Ovary (tissue), 9 donors: ENCODE measurements around the gene BBS5. TPM values are rescaled to one million over a fixed set of nuclear protein-coding genes. Genes with fewer than 3 reads are reported as not detected.

Experiments used
- DNase-seq, 5 donors: peaks; one replicate each; pipeline ENCODE4 v3.0.0-alpha.2; 2019 to 2020
- H3K27ac ChIP-seq, 2 donors: fragments of 200-600 bp; one replicate each; pipeline versions ENCODE4 v1.5.1 to v1.8.0; 2019 to 2022
- H3K27me3 ChIP-seq: fragments of 200-600 bp; one replicate; pipeline ENCODE4 v1.8.0; 2022
- H3K36me3 ChIP-seq: fragments of 200-600 bp; sonication (generic); one replicate; pipeline ENCODE4 v1.5.1; 2019
- H3K4me1 ChIP-seq: one replicate; pipeline ENCODE4 v1.8.1; 2013; ENCODE audit warnings: mild to moderate bottlenecking, moderate library complexity; ENCODE audit not compliant: insufficient read depth
- H3K4me3 ChIP-seq: fragments of 200-600 bp; sonication (generic); one replicate; pipeline ENCODE4 v1.5.1; 2017
- H3K9me3 ChIP-seq, 2 donors: fragments of 200-600 bp in 1 of 2; sonication (generic) in 1 of 2; one replicate each; pipeline versions ENCODE4 v1.5.1 to v1.8.1; 2013 to 2019; ENCODE audit warnings: mild to moderate bottlenecking in 1 of 2, moderate library complexity in 1 of 2
- EP300 ChIP-seq: sonication (generic); formaldehyde crosslinking; IDR thresholded peaks from one replicate; pipeline ENCODE4 v1.6.1; 2017; ENCODE audit warnings: antibody characterized with exemption
- POLR2A ChIP-seq: fragments of 450-650 bp; IDR thresholded peaks from one replicate; pipeline ENCODE4 v1.6.1; 2017; ENCODE audit warnings: antibody characterized with exemption, mild to moderate bottlenecking, moderate library complexity
- WGBS, 3 donors: extraction: QIAGEN DNeasy Blood & Tissue Kit in 1 of 3; methylation state at CpG; one replicate each; pipeline versions ENCODE4 v1.1.5 to v1.1.7; 2013 to 2017; 5-methylcytosine and 5-hydroxymethylcytosine counted together
- intact Hi-C, 4 donors: fragments of 100-400 bp; cut with DNase I; formaldehyde crosslinking; loops; one replicate each; pipeline versions ENCODE4 v1.11.0 to v1.15.1; 2022 to 2023
- polyA plus RNA-seq, 2 donors: library from polyadenylated mRNA; stranded (reverse); fragments of 200-250 nt in 1 of 2; fragments of 350-450 nt in 1 of 2; fragmentation: Illumina TruSeq in 1 of 2; extraction: RNeasy Lipid Tissue Mini Kit (QIAGEN cat#74804) in 1 of 2; gene quantifications; one replicate each; pipeline ENCODE4 v1.2.3, GENCODE V29; 2013 to 2014
- total RNA-seq, 7 donors: library from RNA; depleted of rRNA in 2 of 7; stranded (reverse); fragments of >200 nt in 2 of 7; fragmentation: NEBNext Ultra II Directional in 3 of 7; extraction: Animal tissue kit (Norgen Biotek cat#: 25700) in 3 of 7; gene quantifications; one replicate each; pipeline versions ENCODE4 v1.1.0 to v1.2.4, GENCODE V29; 2016 to 2023
- TF ChIP-seq, protein P1 (sequence below), 3 donors: fragments of 450-650 bp in 2 of 3; fragments of 200-600 bp in 1 of 3; IDR thresholded peaks; one replicate each; pipeline versions ENCODE4 v1.5.1 to v1.8.0; 2016 to 2022; ENCODE audit warnings: antibody characterized with exemption in 3 of 3, mild to moderate bottlenecking in 1 of 3
- donor health status: DM: no; HTN: no; CAD: no; lungs with moderate emphysema.
- donor health status: DM: no; HTN: no; CAD: no.
- donor health status: Bipolar disorder and iron deficiency.
- donor health status: DM: yes; HTN: yes; CAD: no.
- donor health status: DM: no; HTN: no; CAD: no.
- donor health status: DM: yes; HTN: yes; CAD: no.

BBS5 gene
- total and polyA plus RNA-seq, 9 donors, result 7.4 to 17.2 (median 11.8) TPM

DNA sequence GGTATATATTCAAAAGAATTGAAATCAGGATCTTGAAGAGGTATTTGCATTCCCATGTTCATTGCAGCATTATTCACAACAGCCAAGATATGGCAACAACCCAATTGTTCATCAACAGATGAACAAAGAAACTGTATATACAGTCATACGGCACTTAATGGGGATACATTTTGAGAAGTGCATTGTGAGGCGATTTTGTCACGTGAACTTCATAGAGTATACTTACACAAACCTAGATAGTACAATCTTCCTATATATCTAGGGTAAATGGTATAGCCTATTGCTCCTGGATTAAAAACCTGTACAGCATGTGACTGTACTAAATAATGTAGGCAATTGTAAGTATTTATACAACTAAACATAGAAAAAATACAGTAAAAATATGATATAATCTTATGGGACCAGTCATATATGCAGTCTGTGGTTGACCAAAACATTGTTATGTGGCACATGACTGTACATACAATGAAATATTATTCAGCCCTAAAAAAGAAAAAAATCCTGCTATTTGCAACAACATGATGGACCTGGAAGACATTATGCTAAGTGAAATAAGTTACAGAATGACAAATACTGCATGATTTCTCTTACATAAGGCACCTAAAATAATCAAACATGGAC lies 9.2 kb upstream of the BBS5 start:
- TF ChIP-seq, protein P1, sequence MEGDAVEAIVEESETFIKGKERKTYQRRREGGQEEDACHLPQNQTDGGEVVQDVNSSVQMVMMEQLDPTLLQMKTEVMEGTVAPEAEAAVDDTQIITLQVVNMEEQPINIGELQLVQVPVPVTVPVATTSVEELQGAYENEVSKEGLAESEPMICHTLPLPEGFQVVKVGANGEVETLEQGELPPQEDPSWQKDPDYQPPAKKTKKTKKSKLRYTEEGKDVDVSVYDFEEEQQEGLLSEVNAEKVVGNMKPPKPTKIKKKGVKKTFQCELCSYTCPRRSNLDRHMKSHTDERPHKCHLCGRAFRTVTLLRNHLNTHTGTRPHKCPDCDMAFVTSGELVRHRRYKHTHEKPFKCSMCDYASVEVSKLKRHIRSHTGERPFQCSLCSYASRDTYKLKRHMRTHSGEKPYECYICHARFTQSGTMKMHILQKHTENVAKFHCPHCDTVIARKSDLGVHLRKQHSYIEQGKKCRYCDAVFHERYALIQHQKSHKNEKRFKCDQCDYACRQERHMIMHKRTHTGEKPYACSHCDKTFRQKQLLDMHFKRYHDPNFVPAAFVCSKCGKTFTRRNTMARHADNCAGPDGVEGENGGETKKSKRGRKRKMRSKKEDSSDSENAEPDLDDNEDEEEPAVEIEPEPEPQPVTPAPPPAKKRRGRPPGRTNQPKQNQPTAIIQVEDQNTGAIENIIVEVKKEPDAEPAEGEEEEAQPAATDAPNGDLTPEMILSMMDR (IDR thresholded peaks at IDR 0.05), result no peak
- TF ChIP-seq EP300 (no peak), POLR2A (no peak)
- Histone ChIP-seq H3K27me3 (no peaks in the 10 kb centered on the region), H3K27ac (no peak overlapping the region), H3K4me1 (no peaks in the 10 kb centered on the region), H3K36me3 (no peaks in the 10 kb centered on the region), H3K4me3 (no peak overlapping the region), H3K9me3 (no peaks in the 10 kb centered on the region)
- 81 to 86% (median 83%) methylated on average over 3 of the region's 3 CpGs for WGBS, 3 donors
- intact Hi-C loops, result no loop called here
- DNase-seq, result no peak

DNA sequence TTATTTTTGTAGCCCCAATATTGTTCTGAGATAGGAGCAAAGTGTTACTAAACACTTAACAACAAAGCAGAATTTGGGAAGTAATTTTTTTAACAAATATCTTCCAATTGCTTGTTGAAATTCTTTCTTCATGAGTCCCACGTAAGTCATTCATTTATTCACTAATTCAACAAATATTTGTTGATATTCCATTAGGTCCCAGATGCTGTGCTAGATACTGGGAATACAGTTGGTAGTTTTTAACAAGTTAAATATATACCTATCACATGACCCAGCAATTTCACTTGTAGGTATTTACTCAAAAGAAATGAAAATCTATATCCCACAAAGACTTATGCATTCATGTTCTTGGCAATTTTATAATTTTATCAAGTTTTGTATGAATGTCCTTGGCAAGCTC lies 7.0 kb upstream of the BBS5 start:
- H3K27ac ChIP-seq, result no peak overlapping the region
- no peak for TF ChIP-seq POLR2A
- no peak for TF ChIP-seq EP300
- TF ChIP-seq, protein P1 (IDR thresholded peaks at IDR 0.05), result no peak

DNA sequence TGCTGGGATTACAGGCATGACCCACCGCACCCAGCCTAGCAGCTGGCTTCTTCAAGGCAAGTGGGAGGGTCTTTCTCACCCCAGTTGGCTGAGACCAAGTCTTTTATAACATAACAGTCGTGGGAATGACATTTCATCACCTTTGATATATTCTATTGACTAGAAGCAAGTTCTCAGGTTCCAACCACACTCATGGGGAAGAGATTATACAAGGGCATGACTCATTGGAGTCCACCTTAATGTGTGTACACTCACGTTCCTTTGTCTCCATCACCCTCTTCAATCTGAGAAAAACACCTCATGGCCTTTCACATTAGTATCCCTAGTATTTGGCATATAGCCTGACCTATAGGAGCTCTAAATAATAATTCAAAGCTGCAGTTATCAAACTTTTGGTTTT lies 2.8 kb upstream of the BBS5 start:
- WGBS, 3 donors, result 68 to 83% (median 75%) methylated on average over 3 of the region's 3 CpGs
- Histone ChIP-seq H3K9me3 (no peaks in the 10 kb centered on the region), H3K27ac (no peak overlapping the region), H3K36me3 (no peaks in the 10 kb centered on the region), H3K4me1 (no peaks in the 10 kb centered on the region), H3K4me3 (no peak overlapping the region), H3K27me3 (no peaks in the 10 kb centered on the region)
- DNase-seq, result no peak
- TF ChIP-seq POLR2A, result no peak
- TF ChIP-seq EP300, result no peak
- TF ChIP-seq, protein P1 (IDR thresholded peaks at IDR 0.05), result no peak
- intact Hi-C loops, result no loop called here

More for the DNA sequence above, 7.0 kb upstream of the BBS5 start:
- DNase-seq, result no peak
- H3K4me3 ChIP-seq, result no peak overlapping the region
- no peaks in the 10 kb centered on the region for H3K36me3 ChIP-seq
- H3K4me1 ChIP-seq, result no peaks in the 10 kb centered on the region
- H3K27me3 ChIP-seq, result no peaks in the 10 kb centered on the region
- H3K9me3 ChIP-seq, result no peaks in the 10 kb centered on the region
- 42 to 64% (median 47%) methylated on average over 1 of the region's 1 CpG for WGBS, 3 donors
- intact Hi-C loops, result no loop called here

DNA sequence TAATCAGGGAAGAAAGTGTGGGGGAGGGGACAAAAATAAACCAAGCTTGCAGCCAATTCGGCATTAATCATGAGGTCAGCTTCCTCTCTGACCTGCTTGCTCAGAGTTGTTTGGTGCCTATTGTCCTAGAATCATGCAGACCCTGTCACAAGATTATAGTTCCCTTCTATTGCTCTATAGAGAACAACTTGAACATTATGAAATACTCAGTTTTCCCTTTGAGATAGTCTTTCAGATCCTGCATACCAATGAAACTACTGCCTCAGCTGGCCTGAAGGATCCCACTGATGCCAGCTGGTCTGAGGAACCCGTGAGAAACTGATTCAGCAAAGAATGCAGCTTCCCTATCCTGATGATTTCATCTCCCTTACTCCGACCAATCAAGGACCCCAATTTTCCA lies 955 bp upstream of the BBS5 start:
- Histone ChIP-seq H3K9me3 (no peaks in the 10 kb centered on the region), H3K27me3 (no peaks in the 10 kb centered on the region), H3K36me3 (no peaks in the 10 kb centered on the region), H3K4me3 (no peak overlapping the region), H3K4me1 (no peaks in the 10 kb centered on the region), H3K27ac (no peak overlapping the region)
- no peak for DNase-seq
- TF ChIP-seq EP300 (no peak), POLR2A (no peak)
- TF ChIP-seq, protein P1 (IDR thresholded peaks at IDR 0.05), result no peak
- intact Hi-C loops, result no loop called here
- WGBS, 3 donors, result 42 to 55% (median 48%) methylated on average over 3 of the region's 3 CpGs
